ENCODE measurements around the gene ZNF407.

Gene ZNF407

GRCh38 chr18:74626049-74626874 is 28.6 kb downstream of the ZNF407 start:
- no peak overlapping the region for H3K9ac ChIP-seq (ENCODE audit: insufficient read length, low read depth)
- no peak overlapping the region for H3K4me3 ChIP-seq (ENCODE audit: insufficient read length, low read depth)
- H3K36me3 ChIP-seq (ENCODE audit: insufficient read depth, insufficient read length, low read length), result no peaks in the 10 kb centered on the region
- H3K4me1 ChIP-seq (ENCODE audit: insufficient read depth, insufficient read length), result peaks cover 3% of the 10 kb centered on the region
- no peak for TF ChIP-seq ZNF274 (IDR thresholded peaks at IDR 0.05; ENCODE audit: low read depth, low read length)
- no peak for TF ChIP-seq YY1 (IDR thresholded peaks at IDR 0.05; ENCODE audit: insufficient read depth, insufficient read length)
- no peak for TF ChIP-seq SUZ12 (IDR thresholded peaks at IDR 0.05; ENCODE audit: extremely low read depth, insufficient read depth, insufficient read length)
- no peaks in the 10 kb centered on the region for H3K27me3 ChIP-seq (ENCODE audit: insufficient read depth, insufficient read length)
- H3K9me3 ChIP-seq (ENCODE audit: insufficient read depth, low read length), result no peaks in the 10 kb centered on the region
- no peak for DNase-seq (ENCODE audit: low read depth, low spot score)

- no peak for DNase-seq (ENCODE audit: low read depth, low spot score)
- Histone ChIP-seq H3K9ac (ENCODE audit: insufficient read length, low read depth) (no peak overlapping the region), H3K36me3 (ENCODE audit: insufficient read depth, insufficient read length, low read length) (peaks cover 33% of the 10 kb centered on the region), H3K4me1 (ENCODE audit: insufficient read depth, insufficient read length) (peaks cover 2% of the 10 kb centered on the region), H3K9me3 (ENCODE audit: insufficient read depth, low read length) (no peaks in the 10 kb centered on the region), H3K4me3 (ENCODE audit: insufficient read length, low read depth) (no peak overlapping the region), H3K27me3 (ENCODE audit: insufficient read depth, insufficient read length) (no peaks in the 10 kb centered on the region)
- no peak for TF ChIP-seq YY1 (IDR thresholded peaks at IDR 0.05; ENCODE audit: insufficient read depth, insufficient read length)
- no peak for TF ChIP-seq SUZ12 (IDR thresholded peaks at IDR 0.05; ENCODE audit: extremely low read depth, insufficient read depth, insufficient read length)
- TF ChIP-seq ZNF274 (IDR thresholded peaks at IDR 0.05; ENCODE audit: low read depth, low read length), result no peak
These were observed 33.1 kb downstream of the ZNF407 start for GRCh38 chr18:74630804-74631203.

GRCh38 chr18:74631212-74631611 is 33.5 kb downstream of the ZNF407 start:
- no peak overlapping the region for H3K4me3 ChIP-seq (ENCODE audit: insufficient read length, low read depth)
- TF ChIP-seq YY1 (IDR thresholded peaks at IDR 0.05; ENCODE audit: insufficient read depth, insufficient read length) (no peak), SUZ12 (IDR thresholded peaks at IDR 0.05; ENCODE audit: extremely low read depth, insufficient read depth, insufficient read length) (no peak), ZNF274 (IDR thresholded peaks at IDR 0.05; ENCODE audit: low read depth, low read length) (no peak)
- peaks cover 2% of the 10 kb centered on the region for H3K4me1 ChIP-seq (ENCODE audit: insufficient read depth, insufficient read length)

GRCh38 chr18:74631623-74632350 is 34.1 kb downstream of the ZNF407 start:
- no peak overlapping the region for H3K4me3 ChIP-seq (ENCODE audit: insufficient read length, low read depth)

More at GRCh38 chr18:74631212-74631611, 33.5 kb downstream of the ZNF407 start:
- Histone ChIP-seq H3K9ac (ENCODE audit: insufficient read length, low read depth) (no peak overlapping the region), H3K36me3 (ENCODE audit: insufficient read depth, insufficient read length, low read length) (peaks cover 36% of the 10 kb centered on the region), H3K27me3 (ENCODE audit: insufficient read depth, insufficient read length) (no peaks in the 10 kb centered on the region), H3K9me3 (ENCODE audit: insufficient read depth, low read length) (no peaks in the 10 kb centered on the region)
- no peak for DNase-seq (ENCODE audit: low read depth, low spot score)

GRCh38 chr18:74632351-74632679 is 34.6 kb downstream of the ZNF407 start:
- Histone ChIP-seq H3K27me3 (ENCODE audit: insufficient read depth, insufficient read length) (no peaks in the 10 kb centered on the region), H3K4me1 (ENCODE audit: insufficient read depth, insufficient read length) (peaks cover 2% of the 10 kb centered on the region), H3K36me3 (ENCODE audit: insufficient read depth, insufficient read length, low read length) (peaks cover 36% of the 10 kb centered on the region), H3K9me3 (ENCODE audit: insufficient read depth, low read length) (no peaks in the 10 kb centered on the region), H3K9ac (ENCODE audit: insufficient read length, low read depth) (no peak overlapping the region), H3K4me3 (ENCODE audit: insufficient read length, low read depth) (no peak overlapping the region)
- no peak for DNase-seq (ENCODE audit: low read depth, low spot score)
- no peak for TF ChIP-seq SUZ12 (IDR thresholded peaks at IDR 0.05; ENCODE audit: extremely low read depth, insufficient read depth, insufficient read length)
- TF ChIP-seq YY1 (IDR thresholded peaks at IDR 0.05; ENCODE audit: insufficient read depth, insufficient read length), result no peak
- no peak for TF ChIP-seq ZNF274 (IDR thresholded peaks at IDR 0.05; ENCODE audit: low read depth, low read length)

More at GRCh38 chr18:74631623-74632350, 34.1 kb downstream of the ZNF407 start:
- Histone ChIP-seq H3K36me3 (ENCODE audit: insufficient read depth, insufficient read length, low read length) (peaks cover 36% of the 10 kb centered on the region), H3K9ac (ENCODE audit: insufficient read length, low read depth) (no peak overlapping the region), H3K27me3 (ENCODE audit: insufficient read depth, insufficient read length) (no peaks in the 10 kb centered on the region), H3K9me3 (ENCODE audit: insufficient read depth, low read length) (no peaks in the 10 kb centered on the region), H3K4me1 (ENCODE audit: insufficient read depth, insufficient read length) (peaks cover 2% of the 10 kb centered on the region)
- DNase-seq (ENCODE audit: low read depth, low spot score), result no peak
- no peak for TF ChIP-seq ZNF274 (IDR thresholded peaks at IDR 0.05; ENCODE audit: low read depth, low read length)
- TF ChIP-seq YY1 (IDR thresholded peaks at IDR 0.05; ENCODE audit: insufficient read depth, insufficient read length), result no peak
- no peak for TF ChIP-seq SUZ12 (IDR thresholded peaks at IDR 0.05; ENCODE audit: extremely low read depth, insufficient read depth, insufficient read length)

GRCh38 chr18:74632856-74633255 is 35.2 kb downstream of the ZNF407 start:
- Histone ChIP-seq H3K27me3 (ENCODE audit: insufficient read depth, insufficient read length) (no peaks in the 10 kb centered on the region), H3K36me3 (ENCODE audit: insufficient read depth, insufficient read length, low read length) (peaks cover 36% of the 10 kb centered on the region), H3K4me1 (ENCODE audit: insufficient read depth, insufficient read length) (peaks cover 2% of the 10 kb centered on the region), H3K9me3 (ENCODE audit: insufficient read depth, low read length) (no peaks in the 10 kb centered on the region), H3K9ac (ENCODE audit: insufficient read length, low read depth) (no peak overlapping the region), H3K4me3 (ENCODE audit: insufficient read length, low read depth) (no peak overlapping the region)
- DNase-seq (ENCODE audit: low read depth, low spot score), result no peak
- TF ChIP-seq YY1 (IDR thresholded peaks at IDR 0.05; ENCODE audit: insufficient read depth, insufficient read length) (no peak), SUZ12 (IDR thresholded peaks at IDR 0.05; ENCODE audit: extremely low read depth, insufficient read depth, insufficient read length) (no peak), ZNF274 (IDR thresholded peaks at IDR 0.05; ENCODE audit: low read depth, low read length) (no peak)

Measured in NT2/D1 (cell line).